Activated CD4-positive, alpha-beta T cell treated with anti-CD3 and anti-CD28 coated beads, Interleukin-2, amount 50 U/mL, for 1 hour (primary cell): Measurements from ENCODE around the gene ITGBL1.
"Not testable (repeated sequence)": the region's sequence is repeated elsewhere in the genome, so short reads cannot be mapped to it uniquely, and the experiment has no call there.

Experiments
- DNase-seq: peaks from one replicate; pipeline ENCODE4 v3.0.0-alpha.2; 2020

Gene ITGBL1

GRCh38 chr13:101514695-101515275 lies 62.3 kb downstream of the ITGBL1 start:
- DNase-seq, result peak; percentile 1

GRCh38 chr13:101515504-101515903 lies 63.0 kb downstream of the ITGBL1 start:
- no peak for DNase-seq

- no peak for DNase-seq
Observed at GRCh38 chr13:101516262-101516661, 63.8 kb downstream of the ITGBL1 start.

- DNase-seq, result no peak
Observed at GRCh38 chr13:101520672-101521071, 68.2 kb downstream of the ITGBL1 start.

- no peak for DNase-seq
Observed at GRCh38 chr13:101521371-101521770, 68.9 kb downstream of the ITGBL1 start.

GRCh38 chr13:101522607-101523006 lies 70.1 kb downstream of the ITGBL1 start:
- DNase-seq, result no peak

GRCh38 chr13:101523154-101524131 lies 71.0 kb downstream of the ITGBL1 start:
- DNase-seq, result no peak

GRCh38 chr13:101527130-101527529 lies 74.7 kb downstream of the ITGBL1 start:
- DNase-seq, result no peak

- no peak for DNase-seq
Observed at GRCh38 chr13:101529422-101529821, 76.9 kb downstream of the ITGBL1 start.

- no peak for DNase-seq
Observed at GRCh38 chr13:101530293-101530692, 77.8 kb downstream of the ITGBL1 start.

GRCh38 chr13:101535192-101535746 lies 82.8 kb downstream of the ITGBL1 start:
- no peak for DNase-seq

GRCh38 chr13:101536079-101536478 lies 83.6 kb downstream of the ITGBL1 start:
- no peak for DNase-seq

- not testable (repeated sequence) for DNase-seq
Observed at GRCh38 chr13:101544544-101544943, 92.1 kb downstream of the ITGBL1 start.

GRCh38 chr13:101544979-101545378 lies 92.5 kb downstream of the ITGBL1 start:
- DNase-seq, result no peak

GRCh38 chr13:101545521-101545920 lies 93.0 kb downstream of the ITGBL1 start:
- DNase-seq, result no peak

- DNase-seq, result no peak
Observed at GRCh38 chr13:101552286-101552685, 99.8 kb downstream of the ITGBL1 start.

- DNase-seq, result no peak
Observed at GRCh38 chr13:101552786-101553185, 100.3 kb downstream of the ITGBL1 start.

GRCh38 chr13:101554420-101555125 lies 102.1 kb downstream of the ITGBL1 start:
- DNase-seq, result no peak

GRCh38 chr13:101555610-101556009 lies 103.1 kb downstream of the ITGBL1 start:
- no peak for DNase-seq

- DNase-seq, result no peak
Observed at GRCh38 chr13:101556676-101557123, 104.2 kb downstream of the ITGBL1 start.

- no peak for DNase-seq
Observed at GRCh38 chr13:101565317-101565716, 112.8 kb downstream of the ITGBL1 start.

- DNase-seq, result no peak
Observed at GRCh38 chr13:101567841-101568240, 115.4 kb downstream of the ITGBL1 start.

GRCh38 chr13:101569807-101570206 lies 117.3 kb downstream of the ITGBL1 start:
- DNase-seq, result no peak
